COR-L47 (cell line): ENCODE measurements around the gene RPS6KB1.
"Not testable (repeated sequence)": the region's sequence is repeated elsewhere in the genome, so short reads cannot be mapped to it uniquely, and the experiment has no call there.

Experiments
- DNase-seq: peaks from one replicate; lab custom pipeline; 2025; lab: John Stamatoyannopoulos, UW

The RPS6KB1 gene

GRCh38 chr17:59941131-59941530 lies 48.2 kb downstream of the RPS6KB1 start:
- no peak for DNase-seq

DNA sequence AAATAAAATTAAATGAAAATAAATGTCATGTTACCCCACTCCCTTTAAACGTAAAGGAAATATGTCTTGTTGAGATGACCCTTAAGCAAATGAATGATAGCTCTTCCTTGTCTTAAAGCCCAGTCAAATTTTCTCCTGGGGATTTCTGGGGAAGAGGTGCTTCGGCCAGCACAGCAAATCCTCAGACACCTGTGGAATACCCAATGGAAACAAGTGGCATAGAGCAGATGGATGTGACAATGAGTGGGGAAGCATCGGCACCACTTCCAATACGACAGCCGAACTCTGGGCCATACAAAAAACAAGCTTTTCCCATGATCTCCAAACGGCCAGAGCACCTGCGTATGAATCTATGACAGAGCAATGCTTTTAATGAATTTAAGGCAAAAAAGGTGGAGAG lies 53.5 kb downstream of the RPS6KB1 start:
- not testable (repeated sequence) for DNase-seq

DNA sequence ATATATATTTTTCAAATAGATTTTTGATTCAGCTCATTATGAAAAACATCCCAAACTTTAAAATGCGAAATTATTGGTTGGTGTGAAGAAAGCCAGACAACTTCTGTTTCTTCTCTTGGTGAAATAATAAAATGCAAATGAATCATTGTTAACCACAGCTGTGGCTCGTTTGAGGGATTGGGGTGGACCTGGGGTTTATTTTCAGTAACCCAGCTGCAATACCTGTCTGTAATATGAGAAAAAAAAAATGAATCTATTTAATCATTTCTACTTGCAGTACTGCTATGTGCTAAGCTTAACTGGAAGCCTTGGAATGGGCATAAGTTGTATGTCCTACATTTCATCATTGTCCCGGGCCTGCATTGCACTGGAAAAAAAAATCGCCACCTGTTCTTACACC lies 54.4 kb downstream of the RPS6KB1 start:
- DNase-seq, result not testable (repeated sequence)

DNA sequence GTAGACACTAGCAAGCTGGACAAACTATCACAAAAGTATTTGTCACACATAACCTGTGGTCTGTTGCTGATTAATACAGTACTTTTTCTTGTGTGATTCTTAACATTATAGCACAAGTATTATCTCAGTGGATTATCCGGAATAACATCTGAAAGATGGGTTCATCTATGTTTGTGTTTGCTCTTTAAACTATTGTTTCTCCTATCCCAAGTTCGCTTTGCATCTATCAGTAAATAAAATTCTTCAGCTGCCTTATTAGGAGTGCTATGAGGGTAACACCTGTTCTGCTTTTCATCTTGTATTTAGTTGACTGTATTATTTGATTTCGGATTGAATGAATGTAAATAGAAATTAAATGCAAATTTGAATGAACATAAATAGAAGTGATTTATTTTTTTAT lies 57.1 kb downstream of the RPS6KB1 start:
- DNase-seq, result no peak

GRCh38 chr17:59954856-59955255 lies 61.9 kb downstream of the RPS6KB1 start:
- no peak for DNase-seq

DNA sequence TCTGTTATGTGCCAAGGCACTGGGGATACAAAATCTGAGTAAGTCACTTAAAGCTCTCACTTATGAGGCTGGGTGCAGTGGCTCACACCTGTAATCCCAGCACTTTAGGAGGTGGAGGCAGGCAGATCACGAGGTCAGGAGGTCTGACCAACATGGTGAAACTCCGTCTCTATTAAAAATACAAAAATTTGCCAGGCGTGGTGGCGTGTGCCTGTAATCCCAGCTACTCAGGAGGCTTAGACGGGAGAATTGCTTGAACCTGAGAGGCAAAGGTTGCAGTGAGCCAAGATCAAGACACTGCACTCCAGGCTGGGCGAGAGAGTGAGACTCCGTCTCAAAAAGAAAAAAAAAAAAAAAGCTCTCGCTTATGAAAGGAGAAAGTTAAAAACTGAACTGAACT lies 66.7 kb downstream of the RPS6KB1 start:
- DNase-seq, result not testable (repeated sequence)

GRCh38 chr17:59962739-59963318 lies 69.9 kb downstream of the RPS6KB1 start:
- DNase-seq, result no peak

DNA sequence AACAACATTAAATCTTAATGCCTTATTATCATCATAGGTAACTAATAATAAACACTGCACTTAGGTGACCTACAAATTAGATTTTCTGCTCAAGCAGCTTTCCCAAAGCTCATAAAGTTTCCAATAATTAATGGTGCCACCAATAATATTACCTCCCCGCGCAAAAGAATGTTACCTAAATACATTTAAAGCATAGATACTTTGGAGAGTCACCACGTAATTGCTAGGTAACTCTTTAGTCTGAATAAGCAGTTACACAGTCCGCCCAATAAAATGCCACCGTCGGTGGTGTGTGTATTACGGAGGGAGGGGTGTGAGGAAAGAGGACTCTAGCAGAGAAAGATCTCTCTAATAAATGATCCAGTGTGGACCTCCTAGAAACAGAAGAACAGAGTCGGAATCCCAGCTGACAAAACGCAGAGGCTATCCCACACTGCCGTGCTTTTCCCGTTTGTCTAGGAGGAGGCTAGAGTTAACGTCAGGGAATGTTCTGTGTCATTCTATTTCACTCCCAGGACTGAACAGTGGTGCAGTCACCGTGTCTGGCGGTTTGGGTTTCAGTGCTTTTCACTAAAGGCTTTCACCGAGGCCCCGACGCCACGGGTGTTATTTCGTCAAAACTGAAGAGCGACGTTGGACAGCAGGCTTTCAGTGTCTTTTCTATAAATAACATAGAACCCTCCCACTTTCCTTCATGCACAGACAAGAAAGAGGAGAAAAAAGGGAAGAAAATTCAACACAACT lies 71.0 kb downstream of the RPS6KB1 start:
- no peak for DNase-seq

GRCh38 chr17:59964482-59965328 lies 71.8 kb downstream of the RPS6KB1 start, which contains the start of gene RNFT1:
Gene RNFT1, minus strand, starts transcription at chr17:59964740. Its CDS starts 77 bp downstream, at chr17:59964663.
- DNase-seq, result peak; percentile 81

DNA sequence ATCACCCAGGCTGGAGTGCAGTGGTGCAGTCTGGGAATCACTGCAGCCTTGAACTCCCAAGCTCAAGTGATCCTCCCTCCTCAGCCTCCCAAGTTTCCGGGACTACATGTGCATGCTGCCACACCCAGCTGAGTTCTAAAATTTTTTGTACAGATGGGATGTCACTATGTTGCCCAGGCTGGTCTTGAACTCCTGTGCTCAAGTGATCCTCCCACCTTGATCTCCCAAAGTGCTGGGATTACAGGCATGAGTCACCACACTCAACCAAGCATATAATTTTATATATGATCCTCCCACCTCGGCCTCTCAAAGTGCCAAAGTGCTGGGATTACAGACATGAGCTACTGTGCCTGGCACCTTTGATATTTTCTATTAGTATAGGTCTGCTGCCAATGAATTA lies 78.8 kb downstream of the RPS6KB1 start:
- DNase-seq, result not testable (repeated sequence)

GRCh38 chr17:59972778-59973177 lies 79.9 kb downstream of the RPS6KB1 start:
- no peak for DNase-seq

GRCh38 chr17:59973483-59973882 lies 80.6 kb downstream of the RPS6KB1 start:
- not testable (repeated sequence) for DNase-seq

DNA sequence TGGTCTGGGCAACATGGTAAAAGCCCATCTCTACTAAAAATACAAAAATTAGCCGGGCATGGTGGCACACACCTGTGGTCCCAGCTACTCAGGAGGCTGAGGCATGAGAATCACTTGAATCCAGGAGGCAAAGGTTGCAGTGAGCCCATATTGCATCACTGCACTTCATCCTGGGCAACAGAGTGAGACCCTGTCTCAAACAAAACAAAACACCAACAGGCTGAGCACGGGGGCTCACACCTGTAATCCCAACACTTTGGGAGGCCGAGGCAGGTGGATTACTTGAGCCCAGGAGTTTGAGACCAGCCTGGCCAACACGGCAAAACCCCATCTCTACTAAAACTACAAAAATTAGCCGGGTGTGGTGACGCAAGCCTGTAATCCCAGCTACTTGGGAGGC lies 82.2 kb downstream of the RPS6KB1 start:
- DNase-seq, result not testable (repeated sequence)

- not testable (repeated sequence) for DNase-seq
These were observed 103.7 kb downstream of the RPS6KB1 start for GRCh38 chr17:59996608-59997007.
